ENCODE results near the gene NDST4. TPM values are rescaled to one million over a fixed set of nuclear protein-coding genes. Genes with fewer than 3 reads are reported as not detected.

The NDST4 gene
- total RNA-seq, 1 experiment from 2014 or later: not detected

- ChIA-PET POLR2A (ENCODE audit: unreplicated experiment) (no interaction called here), CTCF (no interaction called here)
- Histone ChIP-seq H3K36me3 (ENCODE audit: low read depth, low read length) (no peaks in the 10 kb centered on the region), H3K9me2 (replicated peaks; ENCODE audit: low read length) (no peaks in the 10 kb centered on the region), H3K4me2 (ENCODE audit: low read length) (no peak overlapping the region), H3K79me2 (ENCODE audit: low read length) (no peaks in the 10 kb centered on the region), H3K9me3 (ENCODE audit: low read length) (no peaks in the 10 kb centered on the region), H3F3A (ENCODE audit: low read length, unreplicated experiment) (no peaks in the 10 kb centered on the region), H4K20me1 (ENCODE audit: low read length) (no peaks in the 10 kb centered on the region), H3K9ac (ENCODE audit: low read length) (no peak overlapping the region), H2AFZ (ENCODE audit: low read length) (no peak overlapping the region), H3K4me1 (ENCODE audit: insufficient read depth, low read length) (no peaks in the 10 kb centered on the region), H3K27ac (ENCODE audit: low read length) (no peak overlapping the region), H3K27me3 (ENCODE audit: low read length) (no peaks in the 10 kb centered on the region), H3K4me3 (ENCODE audit: low read length) (no peak overlapping the region)
- BruUV-seq (replicated peaks): no TSS peak
- DNase-seq (no peak), ATAC-seq (no peak)
- TF ChIP-seq EZH2 (IDR thresholded peaks at IDR 0.05; ENCODE audit: low read length, unreplicated experiment): no peak
- TF ChIP-seq CTCF (conservative IDR thresholded peaks at IDR 0.05; ENCODE audit: low read depth, low read length): no peak
- TF ChIP-seq EZH2phosphoT487 (IDR thresholded peaks at IDR 0.05; ENCODE audit: borderline replicate concordance, low read length): no peak
- intact Hi-C loops (cut with micrococcal nuclease): no loop called here
Observed at GRCh38 chr4:114921191-114921590, 192.2 kb downstream of the NDST4 start.

GRCh38 chr4:114911111-114911510 is 202.3 kb downstream of the NDST4 start:
- BruUV-seq (replicated peaks): no TSS peak
- CTCF ChIA-PET: no interaction called here
- Histone ChIP-seq H3K9me3 (ENCODE audit: low read length) (no peaks in the 10 kb centered on the region), H3K4me3 (ENCODE audit: low read length) (no peak overlapping the region), H2AFZ (ENCODE audit: low read length) (no peak overlapping the region), H3K36me3 (ENCODE audit: low read depth, low read length) (no peaks in the 10 kb centered on the region), H3F3A (ENCODE audit: low read length, unreplicated experiment) (no peaks in the 10 kb centered on the region), H4K20me1 (ENCODE audit: low read length) (no peaks in the 10 kb centered on the region), H3K79me2 (ENCODE audit: low read length) (no peaks in the 10 kb centered on the region), H3K4me1 (ENCODE audit: insufficient read depth, low read length) (no peaks in the 10 kb centered on the region), H3K27ac (ENCODE audit: low read length) (no peak overlapping the region), H3K27me3 (ENCODE audit: low read length) (no peaks in the 10 kb centered on the region), H3K4me2 (ENCODE audit: low read length) (no peak overlapping the region), H3K9ac (ENCODE audit: low read length) (no peak overlapping the region), H3K9me2 (replicated peaks; ENCODE audit: low read length) (no peaks in the 10 kb centered on the region)
- TF ChIP-seq EZH2phosphoT487 (IDR thresholded peaks at IDR 0.05; ENCODE audit: borderline replicate concordance, low read length) (no peak), EZH2 (IDR thresholded peaks at IDR 0.05; ENCODE audit: low read length, unreplicated experiment) (no peak), CTCF (conservative IDR thresholded peaks at IDR 0.05; ENCODE audit: low read depth, low read length) (no peak)
- ATAC-seq (peak; percentile 20), DNase-seq (no peak)
- intact Hi-C loops (cut with micrococcal nuclease): no loop called here
- POLR2A ChIA-PET (ENCODE audit: unreplicated experiment): no interaction called here

DNA sequence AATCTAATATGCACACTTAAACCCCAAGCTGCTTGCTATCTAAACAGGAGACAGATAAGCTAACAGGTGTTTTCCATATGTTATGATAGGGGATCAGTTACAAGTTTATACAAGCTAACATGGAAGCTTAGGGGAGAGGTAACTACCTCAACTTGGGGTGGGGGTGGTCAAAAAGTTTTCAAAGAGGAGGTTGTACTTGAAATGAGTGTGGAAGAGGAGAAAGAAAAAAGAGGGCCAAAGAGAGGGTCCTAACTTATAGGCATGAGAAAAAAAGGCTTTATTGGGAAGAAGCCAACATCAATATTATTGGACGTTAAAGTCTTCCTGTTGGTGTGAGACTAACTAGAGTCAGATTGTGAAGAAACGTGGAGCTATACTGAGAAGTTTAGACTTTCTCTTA is 205.9 kb downstream of the NDST4 start:
- DNase-seq (no peak), ATAC-seq (no peak)
- Histone ChIP-seq H4K20me1 (ENCODE audit: low read length) (no peaks in the 10 kb centered on the region), H3K79me2 (ENCODE audit: low read length) (no peaks in the 10 kb centered on the region), H3K9me3 (ENCODE audit: low read length) (no peaks in the 10 kb centered on the region), H3K4me2 (ENCODE audit: low read length) (no peak overlapping the region), H3K4me3 (ENCODE audit: low read length) (no peak overlapping the region), H3K9ac (ENCODE audit: low read length) (no peak overlapping the region), H3K9me2 (replicated peaks; ENCODE audit: low read length) (no peaks in the 10 kb centered on the region), H3K27ac (ENCODE audit: low read length) (no peak overlapping the region), H3K36me3 (ENCODE audit: low read depth, low read length) (no peaks in the 10 kb centered on the region), H3K4me1 (ENCODE audit: insufficient read depth, low read length) (no peaks in the 10 kb centered on the region), H3F3A (ENCODE audit: low read length, unreplicated experiment) (no peaks in the 10 kb centered on the region), H2AFZ (ENCODE audit: low read length) (no peak overlapping the region), H3K27me3 (ENCODE audit: low read length) (no peaks in the 10 kb centered on the region)
- intact Hi-C loops (cut with micrococcal nuclease): no loop called here
- TF ChIP-seq EZH2phosphoT487 (IDR thresholded peaks at IDR 0.05; ENCODE audit: borderline replicate concordance, low read length) (no peak), CTCF (conservative IDR thresholded peaks at IDR 0.05; ENCODE audit: low read depth, low read length) (no peak)
- POLR2A ChIA-PET (ENCODE audit: unreplicated experiment): no interaction called here
- CTCF ChIA-PET: no interaction called here
- no TSS peak for BruUV-seq (replicated peaks)

Data from PC-3 (cell line).